22Rv1 (cell line): ENCODE measurements around the gene RAG1.

Experiments
- ZFX ChIP-seq: fragments of 450-650 bp; IDR thresholded peaks from 2 replicates; pipeline ENCODE4 v1.6.1; 2017; ENCODE audit warnings: antibody characterized with exemption, borderline replicate concordance
- TF ChIP-seq, protein P1 (sequence below): fragments of 450-650 bp; IDR thresholded peaks from 2 replicates; pipeline ENCODE4 v1.5.1; 2017; ENCODE audit warnings: mild to moderate bottlenecking

DNA sequence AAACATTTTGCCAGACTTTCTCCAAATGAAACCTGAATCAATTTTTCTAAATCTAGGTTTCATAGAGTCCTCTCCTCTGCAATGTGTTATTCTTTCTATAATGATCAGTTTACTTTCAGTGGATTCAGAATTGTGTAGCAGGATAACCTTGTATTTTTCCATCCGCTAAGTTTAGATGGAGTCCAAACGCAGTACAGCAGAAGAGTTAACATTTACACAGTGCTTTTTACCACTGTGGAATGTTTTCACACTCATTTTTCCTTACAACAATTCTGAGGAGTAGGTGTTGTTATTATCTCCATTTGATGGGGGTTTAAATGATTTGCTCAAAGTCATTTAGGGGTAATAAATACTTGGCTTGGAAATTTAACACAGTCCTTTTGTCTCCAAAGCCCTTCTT is 9.6 kb downstream of the RAG1 start:
- TF ChIP-seq, protein P1, sequence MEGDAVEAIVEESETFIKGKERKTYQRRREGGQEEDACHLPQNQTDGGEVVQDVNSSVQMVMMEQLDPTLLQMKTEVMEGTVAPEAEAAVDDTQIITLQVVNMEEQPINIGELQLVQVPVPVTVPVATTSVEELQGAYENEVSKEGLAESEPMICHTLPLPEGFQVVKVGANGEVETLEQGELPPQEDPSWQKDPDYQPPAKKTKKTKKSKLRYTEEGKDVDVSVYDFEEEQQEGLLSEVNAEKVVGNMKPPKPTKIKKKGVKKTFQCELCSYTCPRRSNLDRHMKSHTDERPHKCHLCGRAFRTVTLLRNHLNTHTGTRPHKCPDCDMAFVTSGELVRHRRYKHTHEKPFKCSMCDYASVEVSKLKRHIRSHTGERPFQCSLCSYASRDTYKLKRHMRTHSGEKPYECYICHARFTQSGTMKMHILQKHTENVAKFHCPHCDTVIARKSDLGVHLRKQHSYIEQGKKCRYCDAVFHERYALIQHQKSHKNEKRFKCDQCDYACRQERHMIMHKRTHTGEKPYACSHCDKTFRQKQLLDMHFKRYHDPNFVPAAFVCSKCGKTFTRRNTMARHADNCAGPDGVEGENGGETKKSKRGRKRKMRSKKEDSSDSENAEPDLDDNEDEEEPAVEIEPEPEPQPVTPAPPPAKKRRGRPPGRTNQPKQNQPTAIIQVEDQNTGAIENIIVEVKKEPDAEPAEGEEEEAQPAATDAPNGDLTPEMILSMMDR, result no peak
- TF ChIP-seq ZFX, result no peak
